Measurements from ENCODE around the gene CNOT1. TPM values are rescaled to one million over a fixed set of nuclear protein-coding genes. Genes with fewer than 3 reads are reported as not detected.

CNOT1 gene
- total RNA-seq, 1 experiment from 2014 or later = 230 TPM

DNA sequence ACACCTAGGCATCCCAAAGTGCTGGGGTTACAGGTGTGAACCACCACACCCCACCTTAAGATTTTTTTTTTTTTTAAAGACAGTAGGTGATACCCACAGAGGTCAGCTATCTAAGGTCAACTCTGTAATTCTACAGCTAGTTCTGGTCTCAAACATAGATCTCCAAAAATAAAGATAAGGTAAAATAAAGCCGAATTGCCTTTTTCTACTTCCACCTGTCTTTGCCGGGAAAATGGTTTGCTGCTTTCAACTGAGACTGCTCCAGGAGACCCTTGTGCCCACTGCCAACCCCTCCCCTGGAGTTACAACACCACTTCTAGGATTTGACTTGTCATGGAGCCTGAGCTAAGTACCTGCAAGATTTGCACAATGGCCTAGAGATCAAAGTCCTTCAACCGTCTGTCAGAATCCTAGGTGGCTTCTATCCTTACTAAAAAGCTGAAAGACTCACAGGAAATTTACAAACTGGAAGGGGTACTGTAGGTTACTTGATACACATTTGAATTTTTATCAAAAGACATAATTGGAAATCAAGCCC is 4.7 kb upstream of the CNOT1 start:
- no peak for ATAC-seq
- Histone ChIP-seq H3K36me3 (ENCODE audit: control insufficient read depth in 1 of 2, insufficient read depth in 2 of 2, low read length in 2 of 2) (no peaks in the 10 kb centered on the region), H3K27ac (ENCODE audit: low read depth, low read length) (no peak overlapping the region), H4K20me1 (ENCODE audit: insufficient read depth) (no peaks in the 10 kb centered on the region), H3K4me1 (ENCODE audit: control insufficient read depth in 1 of 2, insufficient read depth in 2 of 2, low read length in 2 of 2) (peaks cover 11 to 23% of the 10 kb centered on the region in 2 experiments; a peak in 3 of 4 replicates), H3K79me2 (ENCODE audit: insufficient read depth, low read length) (peaks cover 4% of the 10 kb centered on the region), H3K9me2 (ENCODE audit: insufficient read depth) (no peaks in the 10 kb centered on the region), H3K9ac (ENCODE audit: low read length) (no peak overlapping the region), H3K4me2 (ENCODE audit: low read length) (no peak overlapping the region), H3K27me3 (ENCODE audit: insufficient read depth, low read length) (no peaks in the 10 kb centered on the region), H2AFZ (ENCODE audit: low read depth, low read length, poor library complexity, severe bottlenecking) (no peak overlapping the region), H3K9me3 (ENCODE audit: control insufficient read depth in 1 of 2, insufficient read depth in 1 of 2, low read depth in 1 of 2, low read length in 2 of 2) (no peaks in the 10 kb centered on the region), H3K4me3 (replicated peaks in 1 of 2; ENCODE audit: low read depth in 1 of 2, low read length in 2 of 2) (no peak overlapping the region)
- ChIA-PET RAD21 (ENCODE audit: low non-redundant PET in 1 of 2, low total read pairs in 2 of 2, uncharacterized antibody in 2 of 2, unreplicated experiment in 2 of 2) (no interaction called here), POLR2A (no interaction called here), CTCF (no interaction called here)
- DNase-seq (ENCODE audit: low read depth, low spot score) = no peak
- no TSS peak for BruUV-seq (replicated peaks)
- TF ChIP-seq CBX3 (IDR thresholded peaks at IDR 0.05; ENCODE audit: low read depth) (no peak), CEBPB (IDR thresholded peaks at IDR 0.05; ENCODE audit: low read depth) (no peak), EZH2phosphoT487 (IDR thresholded peaks at IDR 0.05; ENCODE audit: borderline replicate concordance) (no peak), EGR1 (IDR thresholded peaks at IDR 0.05; ENCODE audit: low read depth) (no peak), FOSL1 (IDR thresholded peaks at IDR 0.05; ENCODE audit: low read depth) (no peak), ZFX (IDR thresholded peaks at IDR 0.05) (no peak), YY1 (IDR thresholded peaks at IDR 0.05; ENCODE audit: extremely low read depth, insufficient replicate concordance, low read depth, low read length) (no peak), TCF7L2 (IDR thresholded peaks at IDR 0.05; ENCODE audit: borderline replicate concordance, extremely low read depth, insufficient read depth, insufficient read length) (no peak), SIN3A (IDR thresholded peaks at IDR 0.05; ENCODE audit: low read depth) (no peak), SP1 (IDR thresholded peaks at IDR 0.05; ENCODE audit: low read depth) (no peak), SRF (IDR thresholded peaks at IDR 0.05; ENCODE audit: low read depth) (no peak), POLR2A (IDR thresholded peaks at IDR 0.05; ENCODE audit: borderline replicate concordance, extremely low read depth, insufficient read depth, insufficient read length) (no peak), POLR2AphosphoS5 (IDR thresholded peaks at IDR 0.05; ENCODE audit: low read depth, low read length) (no peak)
- TF ChIP-seq, protein P1, sequence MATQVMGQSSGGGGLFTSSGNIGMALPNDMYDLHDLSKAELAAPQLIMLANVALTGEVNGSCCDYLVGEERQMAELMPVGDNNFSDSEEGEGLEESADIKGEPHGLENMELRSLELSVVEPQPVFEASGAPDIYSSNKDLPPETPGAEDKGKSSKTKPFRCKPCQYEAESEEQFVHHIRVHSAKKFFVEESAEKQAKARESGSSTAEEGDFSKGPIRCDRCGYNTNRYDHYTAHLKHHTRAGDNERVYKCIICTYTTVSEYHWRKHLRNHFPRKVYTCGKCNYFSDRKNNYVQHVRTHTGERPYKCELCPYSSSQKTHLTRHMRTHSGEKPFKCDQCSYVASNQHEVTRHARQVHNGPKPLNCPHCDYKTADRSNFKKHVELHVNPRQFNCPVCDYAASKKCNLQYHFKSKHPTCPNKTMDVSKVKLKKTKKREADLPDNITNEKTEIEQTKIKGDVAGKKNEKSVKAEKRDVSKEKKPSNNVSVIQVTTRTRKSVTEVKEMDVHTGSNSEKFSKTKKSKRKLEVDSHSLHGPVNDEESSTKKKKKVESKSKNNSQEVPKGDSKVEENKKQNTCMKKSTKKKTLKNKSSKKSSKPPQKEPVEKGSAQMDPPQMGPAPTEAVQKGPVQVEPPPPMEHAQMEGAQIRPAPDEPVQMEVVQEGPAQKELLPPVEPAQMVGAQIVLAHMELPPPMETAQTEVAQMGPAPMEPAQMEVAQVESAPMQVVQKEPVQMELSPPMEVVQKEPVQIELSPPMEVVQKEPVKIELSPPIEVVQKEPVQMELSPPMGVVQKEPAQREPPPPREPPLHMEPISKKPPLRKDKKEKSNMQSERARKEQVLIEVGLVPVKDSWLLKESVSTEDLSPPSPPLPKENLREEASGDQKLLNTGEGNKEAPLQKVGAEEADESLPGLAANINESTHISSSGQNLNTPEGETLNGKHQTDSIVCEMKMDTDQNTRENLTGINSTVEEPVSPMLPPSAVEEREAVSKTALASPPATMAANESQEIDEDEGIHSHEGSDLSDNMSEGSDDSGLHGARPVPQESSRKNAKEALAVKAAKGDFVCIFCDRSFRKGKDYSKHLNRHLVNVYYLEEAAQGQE (IDR thresholded peaks at IDR 0.05; ENCODE audit: low read depth) = no peak
- intact Hi-C loops (cut with micrococcal nuclease) = loop anchor here (10.0 kb wide), 1 partner anchor 300 kb away; no protein-coding TSS in a partner anchor

Measured in HCT116 (cell line).